ENCODE measurements around the gene UBQLN4.
"Not testable (repeated sequence)": the region's sequence is repeated elsewhere in the genome, so short reads cannot be mapped to it uniquely, and the experiment has no call there.

Gene UBQLN4

GRCh38 chr1:156075162-156075561 lies 21.6 kb upstream of the UBQLN4 start:
- H3K4me3 ChIP-seq (replicated peaks; ENCODE audit: low read depth, low read length), result no peak overlapping the region
- TF ChIP-seq CTCF (IDR thresholded peaks at IDR 0.05; ENCODE audit: low read length, missing control alignments), result no peak
- DNase-seq (ENCODE audit: low read depth), result no peak

GRCh38 chr1:156074661-156075060 lies 21.1 kb upstream of the UBQLN4 start:
- no peak overlapping the region for H3K4me3 ChIP-seq (replicated peaks; ENCODE audit: low read depth, low read length)
- no peak for TF ChIP-seq CTCF (IDR thresholded peaks at IDR 0.05; ENCODE audit: low read length, missing control alignments)
- no peak for DNase-seq (ENCODE audit: low read depth)

GRCh38 chr1:156073740-156074139 lies 20.1 kb upstream of the UBQLN4 start:
- TF ChIP-seq CTCF (IDR thresholded peaks at IDR 0.05; ENCODE audit: low read length, missing control alignments), result no peak
- DNase-seq (ENCODE audit: low read depth), result no peak

GRCh38 chr1:156073110-156073687 lies 19.6 kb upstream of the UBQLN4 start:
- no peak overlapping the region for H3K4me3 ChIP-seq (replicated peaks; ENCODE audit: low read depth, low read length)
- no peak for TF ChIP-seq CTCF (IDR thresholded peaks at IDR 0.05; ENCODE audit: low read length, missing control alignments)
- no peak for DNase-seq (ENCODE audit: low read depth)

More at GRCh38 chr1:156073740-156074139, 20.1 kb upstream of the UBQLN4 start:
- no peak overlapping the region for H3K4me3 ChIP-seq (replicated peaks; ENCODE audit: low read depth, low read length)

GRCh38 chr1:156072251-156072650 lies 18.7 kb upstream of the UBQLN4 start:
- H3K4me3 ChIP-seq (replicated peaks; ENCODE audit: low read depth, low read length), result no peak overlapping the region
- no peak for DNase-seq (ENCODE audit: low read depth)
- no peak for TF ChIP-seq CTCF (IDR thresholded peaks at IDR 0.05; ENCODE audit: low read length, missing control alignments)

- not testable (repeated sequence) for H3K4me3 ChIP-seq (replicated peaks; ENCODE audit: low read depth, low read length)
Measured at GRCh38 chr1:156071332-156071816, 17.8 kb upstream of the UBQLN4 start.

GRCh38 chr1:156070548-156070947 lies 16.9 kb upstream of the UBQLN4 start:
- no peak for TF ChIP-seq CTCF (IDR thresholded peaks at IDR 0.05; ENCODE audit: low read length, missing control alignments)
- H3K4me3 ChIP-seq (replicated peaks; ENCODE audit: low read depth, low read length), result no peak overlapping the region
- no peak for DNase-seq (ENCODE audit: low read depth)

More at GRCh38 chr1:156071332-156071816, 17.8 kb upstream of the UBQLN4 start:
- not testable (repeated sequence) for DNase-seq (ENCODE audit: low read depth)
